HepG2 (cell line): ENCODE measurements around the gene PDCD2L. TPM values are rescaled to one million over a fixed set of nuclear protein-coding genes. Genes with fewer than 3 reads are reported as not detected.
"Not testable (repeated sequence)": the region's sequence is repeated elsewhere in the genome, so short reads cannot be mapped to it uniquely, and the experiment has no call there.

ENCODE experiments used
- ATAC-seq: fragments of 200-7000 bp; cut with Tn5 transposase; 3 replicates; pipeline ENCODE4 v1.9.1; 2020; ENCODE audit warnings: mild to moderate bottlenecking, moderate library complexity
- BruUV-seq: library from RNA; stranded (reverse); fragments of 400-500 nt; replicated peaks from 2 replicates; lab custom pipeline; 2021; lab: Mats Ljungman, UMichigan
- CTCF ChIA-PET: fragments of 300-600 bp; formaldehyde crosslinking; extraction: SDS; loops from one replicate; lab custom pipeline; 2021; ENCODE audit warnings: low total read pairs, inconsistent platforms, low intra/inter-chr PET ratio; lab: Yijun Ruan, JAX
- POLR2A ChIA-PET: fragments of 350-600 bp; sonication (Branson Sonifier 250); formaldehyde crosslinking; loops from one replicate; lab custom pipeline; 2020; ENCODE audit warnings: antibody characterized with exemption, inconsistent platforms; lab: Yijun Ruan, JAX
- DNase-seq: peaks from one replicate; pipeline ENCODE4 v3.0.0-alpha.2; 2015; ENCODE audit warnings: low spot score
- FAIRE-seq: peaks from 3 replicates; lab custom pipeline; 2011; peaks lifted over from hg19 to GRCh38; lab: Jason Lieb, UNC
- H2AFZ ChIP-seq: one replicate; pipeline ENCODE4 v1.6.1; 2011; ENCODE audit warnings: low read length, inconsistent platforms
- H3K27ac ChIP-seq: fragments of 300-600 bp; 3 replicates; pipeline ENCODE4 v1.8.0; 2011; ENCODE audit warnings: mixed run types, mild to moderate bottlenecking, mixed read lengths, low read length, inconsistent platforms; ENCODE audit not compliant: insufficient read depth; ENCODE audit errors: extremely low read length
- H3K27me3 ChIP-seq, 2 experiments: fragments of 200-600 bp in 1 of 2; 2 replicates in 1 of 2; 3 replicates in 1 of 2; pipeline versions ENCODE4 v1.6.0 to v1.8.0; 2011; ENCODE audit warnings: low read length in 2 of 2, mild to moderate bottlenecking in 2 of 2, moderate library complexity in 2 of 2, inconsistent platforms in 1 of 2; ENCODE audit not compliant: insufficient read depth in 2 of 2, control insufficient read depth in 1 of 2
- H3K36me3 ChIP-seq, 2 experiments: fragments of 200-600 bp in 1 of 2; replicated peaks in 1 of 2; 2 replicates in 1 of 2; 3 replicates in 1 of 2; pipeline versions ENCODE4 v1.5.1 to v1.8.0; 2011; ENCODE audit warnings: low read length in 2 of 2, inconsistent platforms in 1 of 2; ENCODE audit not compliant: insufficient read depth in 2 of 2, control insufficient read depth in 1 of 2
- H3K4me1 ChIP-seq: 2 replicates; pipeline ENCODE4 v1.5.1; 2012; ENCODE audit warnings: low read length, inconsistent platforms; ENCODE audit not compliant: insufficient read depth
- H3K4me2 ChIP-seq: 2 replicates; pipeline ENCODE4 v1.6.0; 2011; ENCODE audit warnings: low read depth, low read length, inconsistent platforms
- H3K4me3 ChIP-seq, 3 experiments: fragments of 200-600 bp in 1 of 3; sonication (generic), shearing (Covaris generic) in 1 of 3; replicated peaks in 1 of 3; 2 replicates each; pipeline ENCODE4 v1.5.1; 2011 to 2016; ENCODE audit warnings: low read length in 3 of 3, inconsistent platforms in 2 of 3, low read depth in 2 of 3, mild to moderate bottlenecking in 2 of 3, control low read depth in 1 of 3, mixed read lengths in 1 of 3; ENCODE audit not compliant: insufficient read depth in 1 of 3
- H3K79me2 ChIP-seq: one replicate; pipeline ENCODE4 v1.6.1; 2011; ENCODE audit warnings: low read length, inconsistent platforms; ENCODE audit not compliant: insufficient read depth
- H3K9ac ChIP-seq: 2 replicates; pipeline ENCODE4 v1.6.0; 2011; ENCODE audit warnings: mild to moderate bottlenecking, low read depth, low read length, inconsistent platforms; ENCODE audit not compliant: insufficient read depth
- H3K9me3 ChIP-seq: 2 replicates; pipeline ENCODE4 v1.5.1; 2012; ENCODE audit warnings: mild to moderate bottlenecking, low read length
- H4K20me1 ChIP-seq: 2 replicates; pipeline ENCODE4 v1.6.0; 2011; ENCODE audit warnings: inconsistent platforms, mild to moderate bottlenecking, low read length, moderate library complexity; ENCODE audit not compliant: insufficient read depth
- FUBP1 ChIP-seq: sonication (generic); formaldehyde crosslinking; IDR thresholded peaks from 2 replicates; pipeline ENCODE4 v1.5.1; 2020; ENCODE audit warnings: missing genetic modification reagents, mild to moderate bottlenecking, borderline replicate concordance
- NFE2 ChIP-seq: sonication (generic); formaldehyde crosslinking; IDR thresholded peaks from 2 replicates; pipeline ENCODE4 v1.4.0; 2020; ENCODE audit warnings: missing genetic modification reagents
- PAF1 ChIP-seq: IDR thresholded peaks from 2 replicates; pipeline ENCODE4 v1.6.1; 2016; ENCODE audit warnings: missing genetic modification reagents, missing compliant biosample characterization
- REST ChIP-seq, 2 experiments: IDR thresholded peaks; 2 replicates each; pipeline ENCODE4 v1.6.1; 2011 to 2012; ENCODE audit warnings: low read length in 2 of 2, borderline replicate concordance in 1 of 2, low read depth in 1 of 2, mild to moderate bottlenecking in 1 of 2, moderate library complexity in 1 of 2
- SOX13 ChIP-seq, 3 experiments: fragments of 450-650 bp in 1 of 3; sonication (generic) in 1 of 3; formaldehyde crosslinking in 1 of 3; IDR thresholded peaks in 2 of 3; conservative IDR thresholded peaks in 1 of 3; 2 replicates each; pipeline versions ENCODE4 v1.5.0 to v1.6.1; 2016 to 2020; ENCODE audit warnings: antibody characterized with exemption in 1 of 3, mild to moderate bottlenecking in 1 of 3, missing compliant biosample characterization in 1 of 3, missing genetic modification reagents in 1 of 3, moderate library complexity in 1 of 3
- ZNF672 ChIP-seq: sonication (generic); formaldehyde crosslinking; IDR thresholded peaks from 2 replicates; pipeline ENCODE4 v1.8.1; 2022; ENCODE audit warnings: missing genetic modification reagents
- WGBS: methylation state at CpG from one replicate; pipeline ENCODE4 v1.1.6; 2017; ENCODE audit warnings: low lambda C conversion rate; 5-methylcytosine and 5-hydroxymethylcytosine counted together
- in situ Hi-C: cut with HindIII; loops from 2 replicates; pipeline ENCODE4 v1.10.0; 2017; ENCODE audit warnings: low pct_unique_long_range_greater_than_20kb; ENCODE audit not compliant: extremely low pct_ligation_motif_present
- intact Hi-C: fragments of 100-400 bp; cut with micrococcal nuclease; formaldehyde crosslinking; loops from one replicate; pipeline ENCODE4 v1.10.0; 2022; ENCODE audit not compliant: unreplicated experiment
- polyA plus RNA-seq, 8 experiments: library from polyadenylated mRNA; depleted of rRNA in 3 of 8; stranded (reverse) in 7 of 8; unstranded in 1 of 8; fragments of >200 nt; fragmentation: Illumina TruSeq in 4 of 8; extraction: Trizol in 4 of 8; gene quantifications; 2 replicates each; pipeline versions ENCODE4 v1.2.1 to v1.2.3, GENCODE V29; 2011 to 2016; ENCODE audit warnings: low read depth in 4 of 8, missing spikeins in 1 of 8, mixed read lengths in 1 of 8; ENCODE audit not compliant: insufficient read depth in 1 of 8
- total RNA-seq, 5 experiments: library from RNA; depleted of rRNA; stranded (reverse); fragments of >200 nt; fragmentation: Illumina TruSeq; extraction: Trizol; gene quantifications; 2 replicates each; pipeline ENCODE4 v1.2.3, GENCODE V29; 2016; ENCODE audit warnings: low read depth in 1 of 5

PDCD2L gene
- total and polyA plus RNA-seq, 2 of the 13 experiments (the other 11 are each of a cell fraction or from before 2014, with no cell fraction given) = 29.3 to 35.2 TPM

GRCh38 chr19:34399886-34400285 is 4.3 kb upstream of the PDCD2L start (continued):
- TF ChIP-seq FUBP1 (CRISPR knock-in tag) = no peak
- no peak for TF ChIP-seq NFE2 (CRISPR knock-in tag)
- TF ChIP-seq PAF1 = no peak
- no peak for TF ChIP-seq ZNF672
- TF ChIP-seq REST (IDR thresholded peaks at IDR 0.05; ENCODE audit: borderline replicate concordance in 1 of 2, low read depth in 1 of 2, low read length in 2 of 2) = no peak
- no peak for TF ChIP-seq SOX13 (IDR thresholded peaks at IDR 0.05)
- no peak for TF ChIP-seq SOX13 (CRISPR knock-in tag; conservative IDR thresholded peaks at IDR 0.05 in 1 of 2, IDR thresholded peaks at IDR 0.05 in 1 of 2)

GRCh38 chr19:34400844-34401243 is 3.4 kb upstream of the PDCD2L start:
- FAIRE-seq, H3K4me2 ChIP-seq, DNase-seq, H3K9ac ChIP-seq, intact Hi-C loops, ATAC-seq, H3K9me3 ChIP-seq, in situ Hi-C loops, H4K20me1 ChIP-seq, CTCF ChIA-PET, BruUV-seq, POLR2A ChIA-PET, H2AFZ ChIP-seq, H3K4me3 ChIP-seq, H3K27ac ChIP-seq, H3K27me3 ChIP-seq: not testable (repeated sequence)
- WGBS = 98% methylated on average over 8 of the region's 8 CpGs
- peaks cover 10% of the 10 kb centered on the region for H3K79me2 ChIP-seq
- peaks cover 25 to 40% of the 10 kb centered on the region in 2 experiments for H3K36me3 ChIP-seq
- H3K4me1 ChIP-seq = peaks cover 15% of the 10 kb centered on the region
